GM12878 (cell line): Measurements from ENCODE around the gene DNAJB8.

Source experiments
- EGR1 ChIP-seq, 2 experiments: IDR thresholded peaks; 1 replicate in 1 of 2; 2 replicates in 1 of 2; pipeline ENCODE4 v1.6.1; 2011 to 2012; ENCODE audit warnings: low read depth in 2 of 2, low read length in 2 of 2, borderline replicate concordance in 1 of 2, mild to moderate bottlenecking in 1 of 2, moderate library complexity in 1 of 2
- GATAD2B ChIP-seq: fragments of 450-650 bp; conservative IDR thresholded peaks from 2 replicates; pipeline ENCODE4 v1.6.1; 2017; ENCODE audit warnings: low read depth, mild to moderate bottlenecking, moderate library complexity
- KAT2A ChIP-seq: conservative IDR thresholded peaks from 2 replicates; pipeline ENCODE4 v1.6.1; 2011; ENCODE audit warnings: low read depth, low read length; ENCODE audit not compliant: control insufficient read depth
- KDM1A ChIP-seq: fragments of 200-600 bp; sonication (generic); IDR thresholded peaks from 2 replicates; pipeline ENCODE4 v1.6.1; 2016; ENCODE audit warnings: borderline replicate concordance
- POLR2A ChIP-seq: IDR thresholded peaks from 2 replicates; pipeline ENCODE4 v1.6.1; 2011; ENCODE audit warnings: low read depth, mild to moderate bottlenecking, low read length
- SMC3 ChIP-seq: IDR thresholded peaks from 2 replicates; pipeline ENCODE4 v1.6.1; 2011; ENCODE audit warnings: low read length, improper control_type of control experiment, borderline replicate concordance
- SP1 ChIP-seq: IDR thresholded peaks from one replicate; pipeline ENCODE4 v1.6.1; 2011; ENCODE audit warnings: low read depth, low read length
- TF ChIP-seq, protein P1 (sequence below), 3 experiments: IDR thresholded peaks in 2 of 3; conservative IDR thresholded peaks in 1 of 3; 2 replicates each; pipeline ENCODE4 v1.5.1; 2011; ENCODE audit warnings: low read depth in 3 of 3, low read length in 3 of 3, mild to moderate bottlenecking in 3 of 3, control low read depth in 2 of 3, moderate library complexity in 2 of 3, inconsistent platforms in 1 of 3, mixed read lengths in 1 of 3; ENCODE audit not compliant: control insufficient read depth in 2 of 3, insufficient read depth in 1 of 3; ENCODE audit errors: extremely low read depth in 1 of 3
- TF ChIP-seq, protein P2 (sequence below): fragments of 450-650 bp; IDR thresholded peaks from 2 replicates; pipeline ENCODE4 v1.6.1; 2017; ENCODE audit warnings: borderline replicate concordance
- TF ChIP-seq, protein P3 (sequence below): IDR thresholded peaks from 2 replicates; pipeline ENCODE4 v1.6.1; 2012; ENCODE audit warnings: low read length, inconsistent platforms
- TF ChIP-seq, protein P4 (sequence below): fragments of 450-650 bp; IDR thresholded peaks from 2 replicates; pipeline ENCODE4 v1.6.1; 2016; ENCODE audit warnings: mild to moderate bottlenecking

DNA sequence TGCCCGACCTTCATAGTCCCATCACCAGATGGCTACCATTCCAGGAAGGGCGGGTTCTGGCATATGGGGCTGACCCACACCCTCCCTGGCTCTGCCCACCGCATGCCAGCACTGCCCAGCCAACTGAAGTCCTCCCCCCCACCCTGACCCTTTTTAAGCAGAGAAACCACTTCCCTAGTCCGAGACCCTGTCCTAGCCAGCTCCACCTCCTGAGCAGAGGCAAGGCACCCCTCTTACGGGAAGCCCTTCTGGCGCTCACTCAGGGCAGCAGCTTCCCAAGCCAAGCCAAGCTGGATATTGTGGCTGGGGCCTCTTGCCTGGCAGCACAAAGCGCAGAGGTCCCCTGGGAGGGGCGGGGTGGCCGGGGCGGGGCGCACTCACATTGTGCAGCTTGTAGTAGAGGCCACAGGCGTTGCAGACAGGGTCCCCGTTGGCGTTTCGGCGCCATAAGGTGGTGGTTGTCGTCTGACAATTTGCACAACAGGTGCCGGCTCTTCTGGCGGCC, 14.8 kb upstream of the DNAJB8 start:
- TF ChIP-seq, protein P1, sequence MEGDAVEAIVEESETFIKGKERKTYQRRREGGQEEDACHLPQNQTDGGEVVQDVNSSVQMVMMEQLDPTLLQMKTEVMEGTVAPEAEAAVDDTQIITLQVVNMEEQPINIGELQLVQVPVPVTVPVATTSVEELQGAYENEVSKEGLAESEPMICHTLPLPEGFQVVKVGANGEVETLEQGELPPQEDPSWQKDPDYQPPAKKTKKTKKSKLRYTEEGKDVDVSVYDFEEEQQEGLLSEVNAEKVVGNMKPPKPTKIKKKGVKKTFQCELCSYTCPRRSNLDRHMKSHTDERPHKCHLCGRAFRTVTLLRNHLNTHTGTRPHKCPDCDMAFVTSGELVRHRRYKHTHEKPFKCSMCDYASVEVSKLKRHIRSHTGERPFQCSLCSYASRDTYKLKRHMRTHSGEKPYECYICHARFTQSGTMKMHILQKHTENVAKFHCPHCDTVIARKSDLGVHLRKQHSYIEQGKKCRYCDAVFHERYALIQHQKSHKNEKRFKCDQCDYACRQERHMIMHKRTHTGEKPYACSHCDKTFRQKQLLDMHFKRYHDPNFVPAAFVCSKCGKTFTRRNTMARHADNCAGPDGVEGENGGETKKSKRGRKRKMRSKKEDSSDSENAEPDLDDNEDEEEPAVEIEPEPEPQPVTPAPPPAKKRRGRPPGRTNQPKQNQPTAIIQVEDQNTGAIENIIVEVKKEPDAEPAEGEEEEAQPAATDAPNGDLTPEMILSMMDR (IDR thresholded peaks at IDR 0.05 in 2 of 3, conservative IDR thresholded peaks at IDR 0.05 in 1 of 3; ENCODE audit: control insufficient read depth in 2 of 3, extremely low read depth in 1 of 3, insufficient read depth in 1 of 3, low read depth in 3 of 3, low read length in 3 of 3), result no peak
- TF ChIP-seq GATAD2B, result no peak
- TF ChIP-seq SP1, result no peak
- no peak for TF ChIP-seq KAT2A
- TF ChIP-seq, protein P2, sequence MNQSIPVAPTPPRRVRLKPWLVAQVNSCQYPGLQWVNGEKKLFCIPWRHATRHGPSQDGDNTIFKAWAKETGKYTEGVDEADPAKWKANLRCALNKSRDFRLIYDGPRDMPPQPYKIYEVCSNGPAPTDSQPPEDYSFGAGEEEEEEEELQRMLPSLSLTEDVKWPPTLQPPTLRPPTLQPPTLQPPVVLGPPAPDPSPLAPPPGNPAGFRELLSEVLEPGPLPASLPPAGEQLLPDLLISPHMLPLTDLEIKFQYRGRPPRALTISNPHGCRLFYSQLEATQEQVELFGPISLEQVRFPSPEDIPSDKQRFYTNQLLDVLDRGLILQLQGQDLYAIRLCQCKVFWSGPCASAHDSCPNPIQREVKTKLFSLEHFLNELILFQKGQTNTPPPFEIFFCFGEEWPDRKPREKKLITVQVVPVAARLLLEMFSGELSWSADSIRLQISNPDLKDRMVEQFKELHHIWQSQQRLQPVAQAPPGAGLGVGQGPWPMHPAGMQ, result no peak
- TF ChIP-seq, protein P3, sequence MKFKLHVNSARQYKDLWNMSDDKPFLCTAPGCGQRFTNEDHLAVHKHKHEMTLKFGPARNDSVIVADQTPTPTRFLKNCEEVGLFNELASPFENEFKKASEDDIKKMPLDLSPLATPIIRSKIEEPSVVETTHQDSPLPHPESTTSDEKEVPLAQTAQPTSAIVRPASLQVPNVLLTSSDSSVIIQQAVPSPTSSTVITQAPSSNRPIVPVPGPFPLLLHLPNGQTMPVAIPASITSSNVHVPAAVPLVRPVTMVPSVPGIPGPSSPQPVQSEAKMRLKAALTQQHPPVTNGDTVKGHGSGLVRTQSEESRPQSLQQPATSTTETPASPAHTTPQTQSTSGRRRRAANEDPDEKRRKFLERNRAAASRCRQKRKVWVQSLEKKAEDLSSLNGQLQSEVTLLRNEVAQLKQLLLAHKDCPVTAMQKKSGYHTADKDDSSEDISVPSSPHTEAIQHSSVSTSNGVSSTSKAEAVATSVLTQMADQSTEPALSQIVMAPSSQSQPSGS, result no peak
- TF ChIP-seq, protein P4, sequence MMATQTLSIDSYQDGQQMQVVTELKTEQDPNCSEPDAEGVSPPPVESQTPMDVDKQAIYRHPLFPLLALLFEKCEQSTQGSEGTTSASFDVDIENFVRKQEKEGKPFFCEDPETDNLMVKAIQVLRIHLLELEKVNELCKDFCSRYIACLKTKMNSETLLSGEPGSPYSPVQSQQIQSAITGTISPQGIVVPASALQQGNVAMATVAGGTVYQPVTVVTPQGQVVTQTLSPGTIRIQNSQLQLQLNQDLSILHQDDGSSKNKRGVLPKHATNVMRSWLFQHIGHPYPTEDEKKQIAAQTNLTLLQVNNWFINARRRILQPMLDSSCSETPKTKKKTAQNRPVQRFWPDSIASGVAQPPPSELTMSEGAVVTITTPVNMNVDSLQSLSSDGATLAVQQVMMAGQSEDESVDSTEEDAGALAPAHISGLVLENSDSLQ, result no peak
- no peak for TF ChIP-seq SMC3
- no peak for TF ChIP-seq EGR1 (IDR thresholded peaks at IDR 0.05; ENCODE audit: borderline replicate concordance in 1 of 2, low read depth in 2 of 2, low read length in 2 of 2)
- no peak for TF ChIP-seq POLR2A
- no peak for TF ChIP-seq KDM1A
